GM18867 (cell line): ENCODE results near the gene VPS50.
A peak's percentile ranks its signal among the peaks of the same experiment; 100 is the strongest.

ENCODE experiments used
- ATAC-seq: cut with Tn5 transposase; IDR thresholded peaks from one replicate; pipeline ENCODE4 v1.9.1; 2021; ENCODE audit warnings: mild to moderate bottlenecking, moderate library complexity; ENCODE audit not compliant: unreplicated experiment

The VPS50 gene

GRCh38 chr7:93231799-93232672 lies at the start of gene VPS50:
TSS of gene VPS50 (plus strand) at chr7:93232366. CDS start at chr7:93232468, 102 bp downstream.
- peak; percentile 99 for ATAC-seq

- no peak for ATAC-seq
Observed at GRCh38 chr7:93185303-93186027, 46.7 kb upstream of the VPS50 start.

DNA sequence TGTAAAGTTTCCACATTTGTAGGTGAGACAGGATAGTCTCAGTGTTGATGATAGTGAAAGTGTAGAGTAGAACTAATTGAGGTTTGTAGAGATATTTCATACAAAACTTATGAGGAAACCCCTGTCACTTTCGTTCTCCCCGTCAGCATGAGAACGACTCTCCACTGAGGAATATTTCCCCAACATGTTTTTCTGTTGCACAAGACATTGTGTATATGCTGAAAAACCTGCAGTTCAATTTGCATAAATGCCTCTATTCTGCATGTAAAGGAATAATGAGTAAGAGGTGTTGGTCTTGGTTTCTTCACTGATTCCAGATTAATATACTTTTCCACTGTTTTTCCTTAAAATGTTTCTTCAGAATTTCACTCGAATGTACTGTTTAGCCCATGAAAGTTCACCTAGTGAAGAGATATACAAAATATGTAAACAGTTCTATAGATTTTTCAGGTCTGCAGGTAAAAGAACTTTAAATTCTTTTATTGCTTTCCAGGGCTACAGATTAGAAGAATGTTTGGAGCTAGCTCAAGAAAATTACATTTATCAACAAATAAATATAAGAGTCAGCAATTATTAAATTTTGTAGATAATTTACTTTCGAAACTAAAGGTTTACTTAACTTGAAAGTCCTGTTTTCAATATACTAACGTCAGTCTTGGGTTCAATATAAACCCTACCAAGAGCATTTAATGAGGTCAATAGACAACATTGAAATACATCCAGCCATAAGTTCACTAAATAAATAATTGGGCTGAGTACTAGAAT lies 43.1 kb upstream of the VPS50 start:
- ATAC-seq: no peak

DNA sequence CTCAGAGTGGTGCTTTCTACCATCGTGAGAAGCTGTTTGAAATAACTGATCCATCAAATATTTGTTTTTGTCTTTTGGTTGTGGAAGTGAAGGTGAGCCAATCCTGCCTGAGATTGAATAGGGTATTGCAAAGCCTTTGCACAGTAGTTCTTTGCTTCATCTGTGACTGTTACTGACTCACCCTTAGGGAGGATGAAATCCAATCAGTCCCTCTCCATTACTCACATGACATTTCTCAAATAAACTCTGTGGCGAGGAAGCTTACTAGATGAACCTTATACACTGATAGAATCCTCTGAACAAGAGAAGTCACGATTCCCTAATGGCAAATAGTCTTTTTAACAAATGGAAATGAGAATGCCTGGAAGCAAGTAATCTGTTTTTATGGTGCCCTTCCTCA lies 37.8 kb upstream of the VPS50 start:
- no peak for ATAC-seq

GRCh38 chr7:93196336-93196735 lies 35.8 kb upstream of the VPS50 start:
- ATAC-seq: no peak

GRCh38 chr7:93198472-93198871 lies 33.7 kb upstream of the VPS50 start:
- no peak for ATAC-seq

DNA sequence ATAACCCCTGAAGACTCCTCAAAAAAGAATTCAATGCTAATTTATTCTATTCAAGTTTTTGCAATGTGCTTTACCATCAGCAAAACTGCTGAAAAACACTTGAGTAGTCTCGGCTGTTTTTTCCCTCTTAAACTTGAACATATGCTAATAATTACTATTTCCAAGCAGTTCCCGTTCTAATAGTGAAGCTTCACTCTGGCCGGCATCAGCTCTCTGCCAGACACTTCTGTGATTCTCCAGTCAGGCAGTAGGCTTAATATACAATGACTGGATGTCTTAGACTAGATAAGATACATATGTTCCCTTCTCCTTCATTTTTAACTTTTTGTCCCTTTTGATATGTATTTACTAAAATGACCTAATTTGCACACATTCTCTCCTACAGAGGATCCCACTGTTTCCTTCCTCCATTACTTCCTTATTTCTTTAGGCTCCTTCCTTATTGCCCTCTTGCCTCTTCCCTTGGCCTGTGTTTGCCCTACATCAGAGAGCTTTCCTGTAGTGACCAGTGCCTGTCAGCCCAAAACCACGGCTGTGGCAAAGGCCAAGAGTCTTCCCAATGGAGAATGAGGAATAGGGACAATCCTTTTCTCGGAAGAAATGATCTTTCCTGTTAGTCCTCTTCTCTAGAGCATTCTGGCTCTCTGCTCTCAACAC lies 29.4 kb upstream of the VPS50 start:
- ATAC-seq: no peak

GRCh38 chr7:93203496-93203895 lies 28.7 kb upstream of the VPS50 start:
- ATAC-seq: no peak

DNA sequence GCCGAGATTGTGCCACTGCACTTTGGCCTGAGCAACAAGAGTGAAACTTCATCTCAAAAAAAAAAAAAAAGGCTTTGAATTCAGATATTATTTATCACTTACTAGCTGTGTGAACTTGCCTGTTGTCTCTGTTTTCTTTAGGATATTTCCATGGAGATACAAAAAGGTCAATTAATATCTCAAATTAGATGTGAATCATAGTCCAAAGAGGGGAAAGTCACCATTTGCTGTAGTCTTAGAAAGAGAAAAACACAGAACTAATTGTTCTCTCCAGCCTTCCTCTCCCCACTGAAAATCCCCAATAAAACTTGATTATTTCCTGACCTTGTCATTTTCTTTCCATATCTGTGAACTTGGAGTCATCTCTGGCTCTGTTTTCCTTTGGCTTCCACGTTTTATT lies 27.1 kb upstream of the VPS50 start:
- no peak for ATAC-seq

DNA sequence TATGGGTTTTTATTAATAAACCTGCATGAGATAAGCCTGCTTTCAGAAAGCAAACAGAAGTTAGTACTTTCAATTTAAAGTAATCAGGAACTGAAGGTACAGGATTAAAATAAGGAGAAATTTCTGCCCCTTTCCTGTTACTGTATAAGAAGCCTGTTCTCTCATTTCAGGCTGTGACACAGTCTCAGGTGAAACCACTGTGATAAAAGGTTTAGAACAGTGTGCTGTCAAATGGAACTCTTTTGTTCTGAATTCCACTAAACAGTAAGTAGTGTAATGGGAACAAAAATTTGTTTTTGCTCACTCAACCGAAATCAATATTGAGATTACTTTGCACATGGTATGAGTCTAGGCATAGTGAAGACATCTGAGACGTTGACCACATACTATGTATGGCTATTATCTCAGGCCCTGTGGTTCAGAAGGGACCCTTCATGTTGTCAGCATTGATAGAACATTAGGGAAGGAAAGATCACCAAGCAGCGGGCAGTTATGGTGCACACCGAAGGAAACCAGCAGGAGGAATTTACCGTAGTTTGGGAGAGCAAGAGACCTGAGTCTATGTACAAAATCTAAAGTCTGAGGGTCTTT lies 20.8 kb upstream of the VPS50 start:
- no peak for ATAC-seq

- ATAC-seq: no peak
Observed at GRCh38 chr7:93212881-93213280, 19.3 kb upstream of the VPS50 start.

GRCh38 chr7:93218997-93219827 lies 13.0 kb upstream of the VPS50 start:
- ATAC-seq: no peak

DNA sequence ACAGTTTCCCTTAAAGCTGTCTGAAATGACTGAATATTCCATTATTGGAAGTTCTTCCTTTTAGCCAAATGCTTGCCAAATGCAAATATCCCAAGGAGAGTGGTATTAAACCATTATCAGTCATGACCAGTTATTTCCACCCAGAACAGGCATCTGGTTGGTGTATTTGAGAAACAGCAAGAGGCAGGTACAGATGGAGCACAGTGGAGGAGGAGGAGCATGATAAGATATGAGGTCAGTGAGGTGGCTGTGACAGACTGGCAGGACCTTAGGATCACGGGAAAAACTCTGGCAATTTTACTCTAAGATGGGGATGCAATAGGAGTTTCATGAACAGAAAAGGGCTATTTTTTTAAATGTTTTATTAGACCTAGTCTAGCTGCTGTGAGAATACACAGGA lies 12.3 kb upstream of the VPS50 start:
- no peak for ATAC-seq

GRCh38 chr7:93226310-93226709 lies 5.9 kb upstream of the VPS50 start, which contains the start of gene HEPACAM2:
TSS of gene HEPACAM2 (minus strand) at chr7:93226469.
- ATAC-seq: no peak

- ATAC-seq: peak; percentile 23
Observed at GRCh38 chr7:93228302-93228701, 3.9 kb upstream of the VPS50 start.

GRCh38 chr7:93231259-93231658 lies 907 bp upstream of the VPS50 start:
- ATAC-seq: no peak

DNA sequence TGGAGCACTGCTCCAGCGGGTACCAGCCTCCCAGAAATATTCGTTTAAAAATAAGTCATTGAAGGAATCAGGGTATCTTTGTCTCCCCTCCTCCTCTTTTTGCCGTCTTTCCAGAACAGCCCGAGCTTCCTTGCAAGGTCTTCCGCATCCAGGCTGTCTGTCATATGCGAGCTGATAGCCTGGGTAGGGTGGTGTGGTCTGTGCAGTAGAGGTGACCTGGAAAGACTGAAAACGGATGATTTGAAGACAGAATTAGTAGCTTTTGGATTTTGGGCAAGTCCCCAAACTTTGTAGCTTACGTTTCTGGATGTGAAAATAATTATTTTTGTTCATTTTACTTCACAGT lies 480 bp downstream of the VPS50 start:
- ATAC-seq: no peak

DNA sequence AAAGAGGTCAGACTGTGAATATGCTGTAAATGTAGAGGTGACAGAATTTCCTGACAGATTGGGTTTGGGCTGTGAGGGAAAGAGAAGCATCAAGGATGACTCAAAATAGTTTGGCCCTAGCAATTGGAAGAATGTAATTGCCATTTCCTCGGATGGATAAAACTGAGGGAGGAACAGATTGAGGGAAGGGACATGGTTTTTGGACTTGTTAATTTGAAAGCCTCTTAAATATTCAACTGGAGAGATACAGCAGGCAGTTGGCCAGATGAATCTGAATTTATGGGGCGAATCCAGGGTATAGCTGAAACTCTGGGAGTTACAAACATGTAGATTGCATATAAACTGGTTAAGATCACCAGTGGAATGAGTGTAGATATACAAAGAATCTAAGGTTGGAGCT lies 3.4 kb downstream of the VPS50 start:
- ATAC-seq: no peak

GRCh38 chr7:93238131-93238530 lies 6.0 kb downstream of the VPS50 start:
- no peak for ATAC-seq

GRCh38 chr7:93238748-93239147 lies 6.6 kb downstream of the VPS50 start:
- ATAC-seq: no peak
